Muscle layer of colon (tissue), 2 donors: ENCODE results near the gene STN1.
A peak's percentile ranks its signal among the peaks of the same experiment; 100 is the strongest.
"Not testable (repeated sequence)": the region's sequence is repeated elsewhere in the genome, so short reads cannot be mapped to it uniquely, and the experiment has no call there.

ENCODE experiments used
- H3K27ac ChIP-seq: one replicate; pipeline ENCODE4 v1.7.0; 2013; ENCODE audit warnings: low read depth, mild to moderate bottlenecking, low read length, moderate library complexity
- H3K27me3 ChIP-seq, 2 donors: one replicate each; pipeline ENCODE4 v1.7.0; 2013; ENCODE audit warnings: low read length in 2 of 2, mild to moderate bottlenecking in 2 of 2; ENCODE audit not compliant: insufficient read depth in 2 of 2, control insufficient read depth in 1 of 2
- H3K36me3 ChIP-seq: one replicate; pipeline ENCODE4 v1.7.0; 2013; ENCODE audit warnings: mild to moderate bottlenecking, low read length; ENCODE audit not compliant: insufficient read depth
- H3K4me1 ChIP-seq: one replicate; pipeline ENCODE4 v1.7.0; 2013; ENCODE audit warnings: mild to moderate bottlenecking, low read length; ENCODE audit not compliant: insufficient read depth
- H3K4me3 ChIP-seq, 2 donors: one replicate each; pipeline ENCODE4 v1.7.0; 2013; ENCODE audit warnings: low read length in 2 of 2, low read depth in 1 of 2, mild to moderate bottlenecking in 1 of 2, moderate library complexity in 1 of 2
- H3K9ac ChIP-seq: one replicate; pipeline ENCODE4 v1.7.0; 2013; ENCODE audit warnings: low read length
- H3K9me3 ChIP-seq: one replicate; pipeline ENCODE4 v1.7.0; 2013; ENCODE audit warnings: mild to moderate bottlenecking, low read length
- donor health status: abdominal sarcoma.
- donor health status: Adenocarcinoma of cecum.

Gene STN1

DNA sequence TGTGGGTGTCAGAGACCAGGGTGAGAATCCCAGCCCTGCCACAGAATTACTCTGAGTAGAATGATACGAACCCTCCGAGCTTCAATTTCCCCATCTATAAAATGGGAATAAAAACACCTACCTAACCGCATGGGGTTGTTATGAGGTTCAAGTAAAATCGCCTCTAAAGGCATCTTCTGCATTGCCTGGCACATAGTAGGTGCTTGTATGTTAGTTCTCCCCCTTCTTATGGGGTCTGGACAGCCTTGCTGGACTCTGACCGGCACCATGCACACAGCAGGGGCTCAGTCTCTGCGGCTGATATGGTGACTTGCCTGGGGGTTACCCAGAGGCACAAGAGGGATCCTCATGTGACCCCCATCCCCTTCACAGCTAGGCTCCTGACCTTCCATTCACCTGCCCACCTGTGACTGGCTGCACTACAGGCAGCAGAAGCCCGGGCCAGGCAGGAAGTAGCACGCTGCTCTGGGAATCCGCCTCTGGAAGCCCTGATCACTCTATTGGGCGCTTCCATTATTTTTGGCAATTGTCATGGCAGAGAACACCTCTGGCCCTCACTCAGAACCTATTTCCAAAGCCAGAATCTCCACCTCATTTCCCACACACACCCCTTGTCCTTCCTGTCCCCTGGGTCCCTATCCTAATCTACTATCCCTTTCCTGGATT lies 68.6 kb downstream of the STN1 start:
- no peak overlapping the region for H3K9ac ChIP-seq
- H3K4me3 ChIP-seq, result peak overlapping the region; percentile 15 to 22
- H3K27ac ChIP-seq, result peak overlapping the region; percentile 1
- H3K27me3 ChIP-seq, result no peaks in the 10 kb centered on the region
- peaks cover 59% of the 10 kb centered on the region for H3K4me1 ChIP-seq
- H3K36me3 ChIP-seq, result no peaks in the 10 kb centered on the region
- H3K9me3 ChIP-seq, result no peaks in the 10 kb centered on the region

DNA sequence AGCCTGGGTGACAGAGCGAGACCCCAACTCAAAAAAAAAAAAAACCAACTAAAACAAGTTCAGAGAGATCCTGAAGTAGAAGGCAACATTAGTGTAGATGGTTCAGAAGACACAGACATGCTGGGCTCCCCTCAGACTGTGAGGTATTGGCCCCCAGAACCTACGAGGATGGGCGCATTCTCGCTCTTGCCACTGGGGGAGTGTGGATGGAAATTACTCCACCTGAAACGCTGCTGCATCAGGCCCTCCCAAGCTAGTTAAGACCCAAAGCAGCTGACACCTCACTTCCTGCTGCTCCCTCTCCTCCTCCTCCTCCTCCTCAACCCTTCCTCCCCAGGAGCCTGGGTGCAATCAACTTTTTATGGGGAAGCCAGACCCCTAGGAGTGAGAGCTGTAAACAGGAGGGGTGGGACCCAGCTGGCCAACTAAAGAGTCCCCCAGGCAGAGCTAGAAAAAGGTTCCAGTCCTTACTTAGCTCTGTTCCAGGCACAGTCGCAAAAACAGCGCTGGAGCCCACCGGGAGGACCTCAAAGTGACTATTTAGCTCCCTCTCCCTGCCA lies 70.0 kb downstream of the STN1 start:
- Histone ChIP-seq H3K4me1 (peaks cover 55% of the 10 kb centered on the region), H3K9me3 (no peaks in the 10 kb centered on the region), H3K27me3 (no peaks in the 10 kb centered on the region), H3K36me3 (no peaks in the 10 kb centered on the region), H3K4me3 (no peak overlapping the region), H3K9ac (no peak overlapping the region), H3K27ac (no peak overlapping the region)

DNA sequence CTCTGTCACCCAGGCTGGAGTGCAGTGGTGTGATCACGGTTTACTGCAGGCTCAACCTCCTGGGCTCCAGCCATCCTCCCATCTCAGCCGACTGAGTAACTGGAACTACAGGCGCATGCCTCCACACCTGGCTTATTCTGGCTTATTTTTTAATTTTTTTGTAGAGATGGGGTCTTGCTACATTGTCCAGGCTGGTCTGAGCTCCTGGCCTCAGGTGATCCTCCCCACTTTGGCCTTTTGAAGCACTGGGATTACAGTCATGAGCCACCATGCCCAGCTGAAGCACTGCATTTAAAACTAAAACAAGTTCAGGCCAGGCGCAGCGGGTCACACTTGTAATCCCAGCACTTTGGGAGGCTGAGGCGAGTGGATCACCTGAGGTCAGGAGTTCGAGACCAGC lies 70.6 kb downstream of the STN1 start:
- Histone ChIP-seq H3K4me3 (no peak overlapping the region), H3K9me3 (no peaks in the 10 kb centered on the region), H3K36me3 (no peaks in the 10 kb centered on the region), H3K4me1 (peaks cover 49% of the 10 kb centered on the region), H3K9ac (no peak overlapping the region), H3K27ac (no peak overlapping the region), H3K27me3 (no peaks in the 10 kb centered on the region)

DNA sequence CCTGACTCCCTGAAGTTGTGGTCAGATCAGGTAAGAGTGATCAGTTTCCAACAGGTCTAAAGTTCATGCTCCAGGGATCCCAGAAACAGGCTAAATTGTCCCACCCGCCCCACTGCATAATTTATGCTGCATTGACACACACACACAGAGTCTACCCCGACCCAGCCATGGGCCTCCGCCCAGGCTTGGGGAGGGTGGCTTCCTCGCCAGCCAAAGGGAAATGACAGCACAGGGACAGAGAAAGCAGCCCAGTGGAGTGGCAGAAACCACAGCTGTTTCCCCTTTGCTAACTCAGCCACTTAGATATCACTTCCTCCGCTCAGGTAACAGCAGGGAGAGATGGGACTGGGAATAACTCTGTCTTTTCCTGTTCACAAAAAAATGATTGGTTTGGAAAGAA lies 72.0 kb downstream of the STN1 start:
- H3K27ac ChIP-seq, result no peak overlapping the region
- H3K4me1 ChIP-seq, result peaks cover 35% of the 10 kb centered on the region

DNA sequence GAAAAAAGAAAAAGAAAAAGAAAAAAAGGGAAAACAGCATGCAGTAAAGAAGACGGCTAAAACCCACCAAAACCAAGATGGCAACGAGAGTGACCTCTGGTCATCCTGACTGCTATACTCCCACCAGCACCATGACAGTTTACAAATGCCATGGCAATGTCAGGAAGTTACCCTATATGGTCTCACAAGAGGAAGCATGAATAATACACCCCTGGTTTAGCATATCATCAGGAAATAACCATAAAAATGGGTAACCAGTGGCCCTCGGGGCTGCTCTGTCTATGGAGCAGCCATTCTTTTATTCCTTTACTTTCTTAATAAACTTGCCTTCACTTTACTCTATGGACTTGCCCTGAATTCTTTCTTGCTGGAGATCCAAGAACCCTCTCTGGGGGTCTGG lies 72.6 kb downstream of the STN1 start:
- H3K9ac ChIP-seq, H3K9me3 ChIP-seq, H3K27ac ChIP-seq, H3K27me3 ChIP-seq, H3K4me3 ChIP-seq, H3K36me3 ChIP-seq: not testable (repeated sequence)
- H3K4me1 ChIP-seq, result peaks cover 29% of the 10 kb centered on the region

More for the DNA sequence above, 72.0 kb downstream of the STN1 start:
- Histone ChIP-seq H3K4me3 (no peak overlapping the region), H3K27me3 (no peaks in the 10 kb centered on the region), H3K9me3 (no peaks in the 10 kb centered on the region), H3K36me3 (no peaks in the 10 kb centered on the region), H3K9ac (no peak overlapping the region)

DNA sequence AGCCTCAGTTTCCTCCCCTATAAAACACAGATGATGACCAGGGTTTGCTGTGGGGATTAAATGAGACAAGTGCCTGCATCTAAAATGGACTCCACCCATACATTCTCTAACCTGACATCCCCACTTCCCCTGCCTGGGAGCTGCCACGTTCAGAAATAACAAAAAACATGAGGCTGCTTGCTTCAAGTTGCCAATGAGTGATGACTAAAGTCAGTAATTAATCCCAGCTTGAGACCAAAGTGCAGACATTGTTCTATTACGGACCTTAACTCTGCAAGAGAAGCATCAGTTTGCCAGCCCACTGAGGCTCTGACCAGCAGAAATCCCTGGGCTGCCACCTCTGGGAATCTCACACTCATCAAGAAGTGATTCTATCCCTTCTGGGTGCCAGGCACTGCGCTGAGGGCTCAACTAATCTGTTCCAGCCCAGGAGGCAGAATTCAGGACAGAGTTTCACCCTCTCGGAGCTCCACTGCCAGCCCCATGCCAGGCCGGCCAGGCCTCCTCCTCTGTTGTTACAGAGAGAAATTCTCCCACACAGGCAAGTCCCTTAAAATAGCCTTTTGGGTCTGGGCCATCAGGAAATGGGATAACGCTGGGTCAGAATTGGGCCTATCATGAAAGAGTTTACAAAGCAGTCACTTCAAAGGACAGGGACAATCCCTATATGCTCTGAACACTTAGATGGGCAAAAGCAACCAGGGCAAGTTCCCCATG lies 74.0 kb downstream of the STN1 start:
- H3K9ac ChIP-seq, result no peak overlapping the region
- no peaks in the 10 kb centered on the region for H3K9me3 ChIP-seq
- H3K4me3 ChIP-seq, result no peak overlapping the region
- no peaks in the 10 kb centered on the region for H3K27me3 ChIP-seq
- peaks cover 16% of the 10 kb centered on the region for H3K4me1 ChIP-seq
- H3K36me3 ChIP-seq, result no peaks in the 10 kb centered on the region
- H3K27ac ChIP-seq, result no peak overlapping the region

DNA sequence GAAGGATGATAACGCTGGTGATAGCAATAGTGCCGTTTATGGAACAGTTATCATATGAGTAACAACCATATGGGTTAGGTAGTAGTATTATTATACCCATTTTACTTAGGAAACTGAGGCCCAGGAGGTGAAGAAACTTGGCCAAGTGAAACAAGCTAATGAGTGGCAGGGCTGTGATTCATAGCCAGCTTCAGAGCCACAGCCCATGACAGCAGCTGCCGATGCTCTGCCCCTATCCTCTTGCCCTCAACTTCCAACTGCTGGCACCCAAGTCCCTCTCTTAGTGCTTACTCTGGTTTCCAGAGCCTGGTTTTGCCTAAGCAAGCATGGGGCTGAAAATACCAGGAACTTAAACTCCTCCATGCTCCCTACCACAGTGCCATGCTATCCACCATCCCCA lies 74.9 kb downstream of the STN1 start:
- H3K9ac ChIP-seq, result no peak overlapping the region
- no peaks in the 10 kb centered on the region for H3K9me3 ChIP-seq
- no peaks in the 10 kb centered on the region for H3K36me3 ChIP-seq
- no peak overlapping the region for H3K4me3 ChIP-seq
- no peaks in the 10 kb centered on the region for H3K27me3 ChIP-seq
- peaks cover 15% of the 10 kb centered on the region for H3K4me1 ChIP-seq
- no peak overlapping the region for H3K27ac ChIP-seq

DNA sequence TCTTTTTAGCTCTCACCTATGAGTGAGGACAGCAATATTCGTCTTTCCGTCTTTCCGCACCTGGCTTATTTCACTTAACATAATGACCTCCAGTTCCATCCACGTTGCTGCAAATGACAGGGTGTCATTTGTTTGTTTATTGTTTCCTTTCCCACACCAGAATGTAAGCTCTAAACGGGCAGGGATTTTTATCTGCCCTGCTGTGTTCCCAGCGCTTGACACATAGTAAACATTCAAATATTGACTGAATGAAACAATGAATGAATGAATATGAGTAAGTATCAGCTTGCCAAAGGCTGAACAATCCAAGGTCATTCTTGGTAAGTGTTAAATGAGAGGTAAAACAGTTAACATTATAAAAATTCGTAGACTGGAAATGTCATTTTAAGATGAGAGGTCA lies 75.4 kb downstream of the STN1 start:
- Histone ChIP-seq H3K9me3 (no peaks in the 10 kb centered on the region), H3K4me3 (no peak overlapping the region), H3K27ac (no peak overlapping the region), H3K36me3 (no peaks in the 10 kb centered on the region), H3K4me1 (peaks cover 15% of the 10 kb centered on the region), H3K9ac (no peak overlapping the region), H3K27me3 (no peaks in the 10 kb centered on the region)

DNA sequence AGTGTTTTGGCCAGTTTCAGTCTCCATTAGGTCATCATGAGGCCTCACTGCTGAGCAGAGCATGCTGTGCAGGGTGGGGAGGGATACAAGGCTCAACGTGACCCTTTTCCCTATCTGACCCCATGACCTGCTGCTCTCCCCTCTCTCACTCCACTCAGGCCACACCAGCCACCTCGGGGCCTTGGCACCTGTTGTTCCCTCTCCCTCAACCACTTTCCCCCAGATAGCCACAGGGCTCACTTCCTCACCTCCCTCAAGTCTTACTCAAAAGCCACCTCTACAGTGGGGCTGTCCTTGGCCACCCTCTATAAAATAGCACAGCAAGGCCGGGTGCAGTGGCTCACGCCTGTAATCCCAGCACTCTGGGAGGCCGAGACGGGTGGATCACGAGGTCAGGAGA lies 76.5 kb downstream of the STN1 start:
- Histone ChIP-seq H3K27me3 (no peaks in the 10 kb centered on the region), H3K9ac (no peak overlapping the region), H3K4me1 (peaks cover 15% of the 10 kb centered on the region), H3K36me3 (no peaks in the 10 kb centered on the region), H3K9me3 (no peaks in the 10 kb centered on the region), H3K27ac (no peak overlapping the region), H3K4me3 (no peak overlapping the region)

DNA sequence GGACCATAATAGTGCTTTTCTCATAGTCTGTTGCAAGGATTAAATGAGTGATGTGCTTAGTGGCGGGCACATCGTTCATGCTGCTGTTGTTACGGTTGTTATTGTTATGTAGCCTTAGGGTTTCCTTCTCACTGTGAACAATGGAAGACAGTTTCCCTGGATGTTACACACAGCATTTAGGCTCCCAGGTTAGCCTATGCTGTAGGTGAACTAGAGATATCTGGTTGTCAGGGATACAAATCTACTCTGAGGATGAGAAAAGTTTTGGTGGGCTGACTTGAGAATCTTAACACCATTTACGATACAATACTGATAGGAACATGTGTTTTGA lies 77.3 kb downstream of the STN1 start:
- Histone ChIP-seq H3K27me3 (no peaks in the 10 kb centered on the region), H3K9ac (no peak overlapping the region), H3K36me3 (no peaks in the 10 kb centered on the region), H3K9me3 (no peaks in the 10 kb centered on the region), H3K4me3 (no peak overlapping the region), H3K27ac (no peak overlapping the region), H3K4me1 (peaks cover 19% of the 10 kb centered on the region)

DNA sequence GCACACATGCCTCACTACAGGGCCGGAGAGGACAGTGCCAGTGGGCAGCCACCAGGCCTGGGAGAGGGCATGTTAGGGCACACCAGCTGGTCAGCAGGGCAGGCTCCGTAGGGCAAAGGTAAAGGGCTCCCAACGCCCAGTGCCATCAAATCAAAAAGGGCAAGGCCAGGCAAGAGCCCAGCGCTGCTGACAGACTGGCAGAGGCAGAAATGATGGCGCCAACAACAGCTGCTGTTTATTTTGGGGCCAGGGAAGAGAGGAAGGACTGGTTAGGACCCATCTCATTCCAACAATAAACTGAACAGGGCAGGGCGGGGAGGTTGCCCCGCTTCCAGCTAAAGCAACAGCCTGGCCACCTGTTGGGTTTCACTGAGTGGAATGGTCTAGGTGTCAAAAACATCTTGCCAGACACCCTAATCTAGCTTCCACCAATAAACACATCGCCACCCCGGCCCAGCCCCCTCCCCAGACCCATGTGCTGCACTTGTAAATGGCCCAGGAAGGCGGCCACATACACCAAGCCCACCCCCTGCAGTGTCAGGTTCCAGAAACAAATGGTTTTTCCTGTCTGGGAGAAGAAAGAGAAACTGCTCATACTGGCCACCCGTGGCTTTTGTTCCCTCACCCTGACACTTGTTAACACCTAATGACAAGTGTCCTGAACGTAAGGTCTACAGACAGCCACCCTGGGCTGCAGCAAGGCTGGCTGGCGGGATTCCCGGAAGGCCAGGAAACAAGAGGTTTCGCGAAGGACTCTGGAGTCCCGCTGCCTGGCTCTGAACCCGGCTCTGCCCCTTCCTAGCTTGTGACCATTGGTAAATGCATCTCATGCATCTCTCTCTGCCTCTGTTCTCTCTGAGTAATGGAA lies 77.9 kb downstream of the STN1 start:
- H3K27ac ChIP-seq, result no peak overlapping the region
- H3K4me1 ChIP-seq, result peaks cover 25% of the 10 kb centered on the region
- H3K36me3 ChIP-seq, result no peaks in the 10 kb centered on the region
- H3K9me3 ChIP-seq, result no peaks in the 10 kb centered on the region
- no peaks in the 10 kb centered on the region for H3K27me3 ChIP-seq
- H3K9ac ChIP-seq, result no peak overlapping the region
- H3K4me3 ChIP-seq, result no peak overlapping the region
